Upper lobe of left lung (tissue), 4 donors: ENCODE measurements around the gene MAN2A2.

ENCODE experiments used
- EP300 ChIP-seq, 4 donors: sonication (generic); formaldehyde crosslinking; IDR thresholded peaks; one replicate each; pipeline ENCODE4 v1.5.1; 2017; ENCODE audit warnings: antibody characterized with exemption in 4 of 4, control low read depth in 2 of 4
- POLR2A ChIP-seq, 4 donors: fragments of 450-650 bp; IDR thresholded peaks; one replicate each; pipeline ENCODE4 v1.5.1; 2016 to 2017; ENCODE audit warnings: antibody characterized with exemption in 4 of 4, mild to moderate bottlenecking in 2 of 4
- POLR2AphosphoS5 ChIP-seq, 2 donors: sonication (generic); formaldehyde crosslinking; IDR thresholded peaks; one replicate each; pipeline ENCODE4 v1.5.1; 2017; ENCODE audit warnings: antibody characterized with exemption in 2 of 2
- TF ChIP-seq, protein P1 (sequence below), 6 experiments: fragments of 450-650 bp in 4 of 6; fragments of 200-600 bp in 2 of 6; sonication (generic) in 2 of 6; IDR thresholded peaks; one replicate each; pipeline ENCODE4 v1.5.1; 2016 to 2019; ENCODE audit warnings: antibody characterized with exemption in 6 of 6

DNA sequence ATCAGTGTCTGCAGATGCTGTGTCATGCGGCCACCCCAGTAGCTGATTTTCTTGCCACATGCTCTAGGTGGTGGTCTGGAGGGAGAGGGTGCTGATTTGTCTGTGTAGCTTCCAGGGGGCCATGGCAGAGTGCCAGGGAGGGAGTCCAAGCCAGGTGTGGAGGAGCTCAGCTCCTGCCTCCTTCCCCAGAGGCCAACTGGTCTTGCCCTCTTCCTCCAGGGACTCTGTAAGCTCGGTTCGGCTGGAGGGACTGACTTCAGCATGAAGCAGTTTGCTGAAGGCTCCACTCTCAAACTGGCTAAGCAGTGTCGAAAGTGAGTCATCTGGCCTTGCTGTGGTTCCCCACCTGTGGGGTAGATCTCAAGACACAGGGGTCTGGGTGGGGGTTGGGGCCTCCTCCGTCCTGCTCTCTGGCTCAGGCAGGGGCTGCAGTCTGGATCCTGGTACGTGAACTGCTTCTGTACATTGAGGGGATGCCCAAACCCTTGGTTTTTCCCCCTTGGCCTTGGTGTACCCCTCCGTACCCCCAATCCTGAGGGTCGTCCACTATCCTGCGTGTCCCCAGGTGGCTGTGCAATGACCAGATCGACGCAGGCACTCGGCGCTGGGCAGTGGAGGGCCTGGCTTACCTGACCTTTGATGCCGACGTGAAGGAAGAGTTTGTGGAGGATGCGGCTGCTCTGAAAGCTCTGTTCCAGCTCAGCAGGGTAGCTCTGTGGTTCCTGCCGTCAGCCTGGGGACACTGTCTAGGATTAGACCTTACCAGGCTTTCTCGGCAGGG lies 44.7 kb downstream of the MAN2A2 start:
- TF ChIP-seq, protein P1, sequence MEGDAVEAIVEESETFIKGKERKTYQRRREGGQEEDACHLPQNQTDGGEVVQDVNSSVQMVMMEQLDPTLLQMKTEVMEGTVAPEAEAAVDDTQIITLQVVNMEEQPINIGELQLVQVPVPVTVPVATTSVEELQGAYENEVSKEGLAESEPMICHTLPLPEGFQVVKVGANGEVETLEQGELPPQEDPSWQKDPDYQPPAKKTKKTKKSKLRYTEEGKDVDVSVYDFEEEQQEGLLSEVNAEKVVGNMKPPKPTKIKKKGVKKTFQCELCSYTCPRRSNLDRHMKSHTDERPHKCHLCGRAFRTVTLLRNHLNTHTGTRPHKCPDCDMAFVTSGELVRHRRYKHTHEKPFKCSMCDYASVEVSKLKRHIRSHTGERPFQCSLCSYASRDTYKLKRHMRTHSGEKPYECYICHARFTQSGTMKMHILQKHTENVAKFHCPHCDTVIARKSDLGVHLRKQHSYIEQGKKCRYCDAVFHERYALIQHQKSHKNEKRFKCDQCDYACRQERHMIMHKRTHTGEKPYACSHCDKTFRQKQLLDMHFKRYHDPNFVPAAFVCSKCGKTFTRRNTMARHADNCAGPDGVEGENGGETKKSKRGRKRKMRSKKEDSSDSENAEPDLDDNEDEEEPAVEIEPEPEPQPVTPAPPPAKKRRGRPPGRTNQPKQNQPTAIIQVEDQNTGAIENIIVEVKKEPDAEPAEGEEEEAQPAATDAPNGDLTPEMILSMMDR (IDR thresholded peaks at IDR 0.05): no peak
- TF ChIP-seq EP300 (IDR thresholded peaks at IDR 0.05) (no peak), POLR2A (IDR thresholded peaks at IDR 0.05) (no peak), POLR2AphosphoS5 (IDR thresholded peaks at IDR 0.05) (no peak)
